NCI-H1092 treated with DMSO at 0.1 percent for 48 hours (cell line): ENCODE data around the gene CCDC51.

Experiments
- DNase-seq: peaks from one replicate; lab custom pipeline; 2025; lab: John Stamatoyannopoulos, UW

The CCDC51 gene

GRCh38 chr3:48433472-48434118 is 6.3 kb downstream of the CCDC51 start:
- no peak for DNase-seq

- DNase-seq, result no peak
Observed at GRCh38 chr3:48432411-48433371, 7.2 kb downstream of the CCDC51 start.

GRCh38 chr3:48431224-48432029 is 8.5 kb downstream of the CCDC51 start:
- no peak for DNase-seq

DNA sequence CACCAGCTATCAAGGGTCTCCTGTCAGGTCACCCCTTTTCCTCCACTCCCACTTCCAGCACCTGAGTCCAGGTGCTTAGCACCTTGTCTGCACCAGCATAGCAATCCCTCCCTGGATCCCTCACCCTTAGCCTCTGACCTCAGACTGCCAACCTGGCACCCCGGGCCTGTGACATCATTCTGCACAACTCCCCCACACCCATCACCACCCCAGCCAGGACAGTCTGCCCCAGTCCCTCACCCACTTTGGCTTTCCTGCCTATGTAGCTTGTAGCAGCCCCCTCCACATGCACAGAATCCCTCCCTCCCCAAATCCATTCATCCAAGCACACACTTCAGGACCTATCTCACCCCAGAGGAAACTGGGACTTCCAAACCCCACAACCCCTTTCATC is 9.2 kb downstream of the CCDC51 start:
- no peak for DNase-seq

- peak; percentile 71 for DNase-seq
Observed at GRCh38 chr3:48429960-48430707, 9.8 kb downstream of the CCDC51 start, which contains the start of gene PLXNB1. PLXNB1 (minus strand) TSS chr3:48430086; CDS start chr3:48424611, 5,475 bp downstream.

- DNase-seq, result peak; percentile 43
Observed at GRCh38 chr3:48429317-48429959, 10.5 kb downstream of the CCDC51 start.

DNA sequence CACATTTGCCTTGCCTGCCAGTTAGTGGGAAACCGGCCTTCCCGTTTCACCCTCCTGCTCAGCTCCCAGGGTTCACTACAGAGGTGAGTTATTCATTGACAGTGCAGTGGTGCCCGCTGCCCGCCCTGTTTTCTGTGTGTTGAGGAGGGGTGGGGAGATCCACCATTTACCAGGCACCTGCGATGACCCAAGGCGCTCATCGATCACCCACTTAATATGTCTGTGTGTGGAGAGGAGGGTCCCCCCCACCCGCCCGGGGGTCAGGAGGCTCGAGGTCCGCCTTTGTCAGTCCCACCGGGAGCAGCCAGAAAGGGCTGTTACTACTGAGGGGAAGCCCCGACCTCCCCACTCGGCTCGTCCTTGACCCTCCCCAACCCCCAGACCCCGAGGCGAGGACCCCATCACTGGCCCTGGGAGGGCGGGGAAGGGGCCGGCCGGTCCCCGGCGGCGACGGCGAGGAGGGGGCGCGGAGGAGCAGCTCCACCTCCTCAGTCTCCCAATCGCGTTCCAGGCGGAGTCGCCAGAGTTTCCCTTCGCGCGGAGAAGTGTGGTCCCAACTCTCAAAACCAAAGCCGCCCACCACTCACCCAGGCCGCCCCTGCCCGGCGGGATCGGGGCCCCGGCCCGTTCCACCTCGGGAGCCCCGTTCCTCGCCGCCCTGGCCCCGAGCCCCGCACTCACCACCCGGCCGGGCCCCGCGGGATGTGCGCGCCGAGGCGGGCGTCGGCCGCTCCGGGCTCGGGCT is 11.2 kb downstream of the CCDC51 start:
- peak; percentile 34 for DNase-seq

GRCh38 chr3:48428088-48428571 is 11.8 kb downstream of the CCDC51 start:
- DNase-seq, result no peak

DNA sequence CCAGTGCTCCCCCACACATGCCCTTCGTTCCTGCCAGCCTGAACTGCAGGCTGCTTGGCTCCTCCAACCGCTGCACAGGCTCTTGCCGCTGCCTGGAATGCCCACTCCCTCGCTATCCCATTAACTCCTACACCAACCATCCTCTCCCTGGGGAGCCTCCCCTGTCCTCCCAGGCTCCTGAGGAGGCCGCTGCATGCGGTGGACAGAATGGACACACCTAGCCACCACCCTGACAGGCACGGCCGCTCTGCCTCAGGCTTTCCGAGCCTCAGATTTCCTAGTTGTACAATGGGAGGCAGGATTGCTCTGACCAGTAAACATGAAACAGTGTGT is 12.3 kb downstream of the CCDC51 start:
- no peak for DNase-seq

DNA sequence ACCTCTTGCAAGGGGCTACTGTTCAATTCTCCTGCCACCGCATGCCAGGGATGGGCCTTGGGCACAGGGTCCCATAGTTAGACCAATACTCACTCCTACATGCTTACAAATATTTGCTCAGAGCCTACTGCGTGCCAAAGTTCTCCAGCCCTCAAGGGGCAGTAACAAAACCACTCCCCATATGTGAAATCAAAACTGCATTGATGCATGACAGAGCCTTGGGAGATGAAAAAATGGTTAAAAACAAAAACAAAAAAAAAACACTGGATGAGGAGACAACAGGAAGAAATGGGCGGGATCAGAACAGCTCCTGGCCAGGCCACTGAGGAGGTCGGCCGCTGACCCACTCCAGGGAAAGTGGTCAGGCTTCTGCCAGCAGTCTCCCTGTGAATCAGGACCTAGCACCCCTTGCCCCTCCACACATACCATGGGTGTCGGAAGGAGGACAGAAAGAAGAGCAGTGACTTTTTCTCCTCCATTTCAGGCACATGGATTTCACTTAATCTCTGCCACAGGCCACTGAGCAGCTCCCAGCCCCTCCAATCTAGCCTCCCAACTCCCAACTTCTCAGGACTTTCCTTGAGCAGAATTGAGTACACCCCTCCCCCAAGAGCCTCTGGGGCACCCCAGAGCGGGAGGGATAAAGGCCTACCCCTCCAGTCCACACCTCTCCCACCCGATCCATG is 12.8 kb downstream of the CCDC51 start:
- no peak for DNase-seq

DNA sequence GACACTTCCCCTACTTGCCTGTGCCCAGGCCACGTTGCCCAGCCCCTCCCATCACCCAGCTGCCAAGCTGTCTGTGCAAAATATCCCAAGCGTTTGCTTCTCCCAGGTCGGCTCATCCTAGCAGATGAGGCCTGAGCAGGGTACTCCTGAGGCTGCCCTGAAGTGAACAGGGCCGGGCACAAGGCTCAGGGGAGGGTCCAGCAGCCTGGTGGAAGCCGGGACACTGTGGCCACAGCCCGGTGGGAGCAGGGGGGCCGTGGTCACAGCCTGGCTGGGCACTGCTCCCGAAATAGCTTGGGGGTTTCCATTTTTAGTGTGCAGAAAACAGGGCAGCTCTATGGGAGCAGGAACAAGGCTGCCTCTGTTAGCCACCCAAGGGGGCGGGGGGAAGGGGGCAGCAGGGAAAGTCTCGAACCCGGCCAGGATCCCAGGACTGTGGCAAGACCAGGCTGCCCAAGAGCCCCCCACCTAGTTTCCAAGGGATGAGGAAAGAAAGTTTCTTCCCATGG is 13.5 kb downstream of the CCDC51 start:
- no peak for DNase-seq

GRCh38 chr3:48425281-48425812 is 14.6 kb downstream of the CCDC51 start:
- no peak for DNase-seq

DNA sequence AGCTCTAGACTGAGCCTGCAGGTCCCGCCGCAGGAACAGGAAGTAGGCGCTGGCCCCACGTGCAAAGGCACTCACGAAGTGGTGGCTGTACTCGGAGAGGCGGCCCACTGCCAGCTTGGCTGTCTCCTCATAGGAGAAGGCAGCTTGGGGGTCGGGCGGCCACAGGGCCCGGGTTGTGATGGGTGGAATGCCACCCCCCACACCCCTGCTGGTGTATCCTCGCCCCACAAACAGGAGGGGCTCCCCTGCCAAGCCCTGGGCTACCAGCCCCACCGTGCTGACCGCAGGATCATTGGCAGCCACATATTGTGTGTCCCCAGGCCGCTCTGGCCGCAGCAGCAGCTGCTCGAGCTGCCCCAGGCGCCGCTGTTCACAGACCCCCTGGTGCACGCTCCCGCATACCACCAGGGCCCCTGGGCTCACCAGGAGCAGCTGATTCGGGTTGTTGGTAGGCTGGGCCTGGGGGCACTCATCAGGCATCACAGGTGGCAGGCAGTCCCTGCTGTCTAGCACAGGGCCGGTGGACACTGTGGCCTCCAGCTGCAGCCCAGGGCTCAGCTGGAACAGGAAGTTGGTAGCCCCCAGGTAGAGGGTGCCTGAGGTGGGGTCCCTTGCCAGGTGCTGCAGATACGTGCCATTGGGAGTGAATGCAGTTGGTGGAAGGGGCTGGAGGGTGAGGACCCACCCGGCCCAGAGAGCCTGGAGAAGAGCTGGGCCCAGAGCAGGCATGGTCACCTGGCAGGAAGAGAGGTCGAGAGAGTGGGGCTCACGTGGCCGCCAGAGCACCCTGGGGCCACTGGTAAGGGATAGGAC is 15.8 kb downstream of the CCDC51 start:
- DNase-seq, result no peak

GRCh38 chr3:48423241-48423882 is 16.6 kb downstream of the CCDC51 start:
- DNase-seq, result no peak

GRCh38 chr3:48422681-48423080 is 17.2 kb downstream of the CCDC51 start:
- no peak for DNase-seq

- DNase-seq, result no peak
Observed at GRCh38 chr3:48422272-48422671, 17.6 kb downstream of the CCDC51 start.

GRCh38 chr3:48420561-48420960 is 19.4 kb downstream of the CCDC51 start:
- DNase-seq, result no peak

GRCh38 chr3:48419597-48419996 is 20.3 kb downstream of the CCDC51 start:
- DNase-seq, result no peak
